ENCODE data around the gene COL4A2.

Gene COL4A2

DNA sequence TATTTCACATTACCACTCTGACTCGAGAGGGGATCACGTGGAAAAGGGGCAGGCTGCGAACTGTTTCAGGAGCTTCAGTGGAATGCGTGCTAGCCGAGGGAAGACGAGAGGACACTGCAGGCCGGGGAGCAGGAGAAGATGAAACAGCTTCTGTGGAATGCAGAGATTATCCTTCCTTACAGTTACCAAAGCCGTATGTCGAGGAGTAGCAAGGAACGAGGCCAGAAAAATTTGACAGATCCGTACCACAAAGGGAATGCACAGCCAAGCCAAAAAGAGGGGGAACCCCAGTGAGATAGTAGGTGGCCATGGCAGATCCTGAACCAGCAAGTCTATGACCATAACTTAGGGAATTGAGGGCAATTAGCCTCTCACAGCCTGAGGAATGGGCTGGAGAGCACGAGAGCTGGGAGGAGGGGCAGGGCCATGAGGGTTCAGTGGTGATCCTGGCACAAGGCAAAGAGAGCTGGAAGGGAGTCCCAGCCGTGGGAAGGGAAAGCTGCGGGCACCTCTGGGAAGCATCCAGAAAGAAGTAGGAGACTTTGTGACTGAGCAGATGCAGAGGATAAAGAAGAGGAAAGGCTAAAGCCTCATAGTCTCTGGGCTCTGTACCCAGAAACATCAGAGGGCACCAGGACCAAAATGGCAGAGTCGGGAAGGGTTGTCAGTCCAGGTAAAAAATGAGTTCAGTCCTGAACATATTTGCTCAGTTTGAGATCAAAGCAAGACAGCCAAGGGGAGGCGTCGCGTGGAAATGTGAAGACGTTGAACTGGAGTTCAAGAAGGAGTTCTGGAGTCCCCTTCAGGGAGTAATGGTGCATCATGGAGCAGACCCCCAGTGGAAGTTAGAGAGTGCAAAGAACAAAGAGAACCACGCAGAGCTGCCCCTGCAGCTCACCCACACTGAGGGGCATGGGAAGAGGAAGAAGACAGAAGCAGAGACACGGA lies 5.2 kb upstream of the COL4A2 start:
- ChIA-PET CTCF (no interaction called here), POLR2A (no interaction called here)
- H3K36me3 ChIP-seq (ENCODE audit: control insufficient read depth in 2 of 2, insufficient read depth in 1 of 2, low read length in 2 of 2): no peaks in the 10 kb centered on the region
- no peak overlapping the region for H3K27ac ChIP-seq (ENCODE audit: extremely low read depth, low read depth, low read length)
- TF ChIP-seq ZNF521 (tag by site-specific recombination; IDR thresholded peaks at IDR 0.05) (no peak), RBAK (tag by site-specific recombination; IDR thresholded peaks at IDR 0.05) (no peak), ZBTB1 (tag by site-specific recombination; IDR thresholded peaks at IDR 0.05) (no peak), SCRT2 (tag by site-specific recombination; IDR thresholded peaks at IDR 0.05) (no peak), ZNF274 (IDR thresholded peaks at IDR 0.05; ENCODE audit: low read length) (no peak), ZNF274 (tag by site-specific recombination; IDR thresholded peaks at IDR 0.05; ENCODE audit: borderline replicate concordance) (no peak), ZNF596 (tag by site-specific recombination; IDR thresholded peaks at IDR 0.05) (no peak), ZNF354C (tag by site-specific recombination; IDR thresholded peaks at IDR 0.05; ENCODE audit: borderline replicate concordance, low read depth) (no peak)
- TF ChIP-seq, protein P1, sequence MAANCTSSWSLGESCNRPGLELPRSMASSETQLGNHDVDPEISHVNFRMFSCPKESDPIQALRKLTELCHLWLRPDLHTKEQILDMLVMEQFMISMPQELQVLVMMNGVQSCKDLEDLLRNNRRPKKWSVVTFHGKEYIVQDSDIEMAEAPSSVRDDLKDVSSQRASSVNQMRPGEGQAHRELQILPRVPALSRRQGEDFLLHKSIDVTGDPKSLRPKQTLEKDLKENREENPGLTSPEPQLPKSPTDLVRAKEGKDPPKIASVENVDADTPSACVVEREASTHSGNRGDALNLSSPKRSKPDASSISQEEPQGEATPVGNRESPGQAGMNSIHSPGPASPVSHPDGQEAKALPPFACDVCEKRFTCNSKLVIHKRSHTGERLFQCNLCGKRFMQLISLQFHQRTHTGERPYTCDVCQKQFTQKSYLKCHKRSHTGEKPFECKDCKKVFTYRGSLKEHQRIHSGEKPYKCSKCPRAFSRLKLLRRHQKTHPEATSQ (tag by site-specific recombination; IDR thresholded peaks at IDR 0.05): no peak
- TF ChIP-seq, protein P2, sequence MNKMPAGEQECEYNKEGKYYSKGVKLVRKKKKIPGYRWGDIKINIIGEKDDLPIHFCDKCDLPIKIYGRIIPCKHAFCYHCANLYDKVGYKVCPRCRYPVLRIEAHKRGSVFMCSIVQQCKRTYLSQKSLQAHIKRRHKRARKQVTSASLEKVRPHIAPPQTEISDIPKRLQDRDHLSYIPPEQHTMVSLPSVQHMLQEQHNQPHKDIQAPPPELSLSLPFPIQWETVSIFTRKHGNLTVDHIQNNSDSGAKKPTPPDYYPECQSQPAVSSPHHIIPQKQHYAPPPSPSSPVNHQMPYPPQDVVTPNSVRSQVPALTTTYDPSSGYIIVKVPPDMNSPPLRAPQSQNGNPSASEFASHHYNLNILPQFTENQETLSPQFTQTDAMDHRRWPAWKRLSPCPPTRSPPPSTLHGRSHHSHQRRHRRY (tag by site-specific recombination; IDR thresholded peaks at IDR 0.05): no peak
- no peaks in the 10 kb centered on the region for H3K9me3 ChIP-seq (ENCODE audit: control insufficient read depth, insufficient read depth, low read depth, low read length)
- no peak overlapping the region for H3K4me3 ChIP-seq (ENCODE audit: low read depth, low read length)
- H3K4me1 ChIP-seq (ENCODE audit: control insufficient read depth, insufficient read depth, low read length): no peaks in the 10 kb centered on the region

DNA sequence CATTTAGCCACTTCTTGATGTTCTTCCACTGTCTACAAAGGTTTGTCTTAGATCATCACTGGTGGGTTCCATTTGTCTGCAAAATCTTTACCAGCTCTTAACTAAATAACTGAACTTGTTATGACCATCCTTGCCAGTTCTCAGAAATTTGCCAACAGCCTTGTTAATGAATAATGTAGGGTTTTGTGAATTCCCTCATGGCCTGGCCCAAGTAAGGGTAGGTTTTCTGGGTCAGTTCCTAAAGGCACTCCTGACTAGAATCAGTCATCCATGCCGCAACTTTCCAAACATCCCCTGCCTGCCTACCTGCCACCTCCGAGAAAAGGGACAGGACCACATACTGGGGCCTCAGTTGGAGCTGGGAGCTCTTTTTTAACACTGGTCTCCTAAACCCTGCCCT lies 4.1 kb upstream of the COL4A2 start:
- no peak for TF ChIP-seq HOXC10 (CRISPR knock-in tag; IDR thresholded peaks at IDR 0.05)
- no peak for TF ChIP-seq ZNF670 (tag by site-specific recombination; IDR thresholded peaks at IDR 0.05; ENCODE audit: low read depth)
- TF ChIP-seq, protein P3, sequence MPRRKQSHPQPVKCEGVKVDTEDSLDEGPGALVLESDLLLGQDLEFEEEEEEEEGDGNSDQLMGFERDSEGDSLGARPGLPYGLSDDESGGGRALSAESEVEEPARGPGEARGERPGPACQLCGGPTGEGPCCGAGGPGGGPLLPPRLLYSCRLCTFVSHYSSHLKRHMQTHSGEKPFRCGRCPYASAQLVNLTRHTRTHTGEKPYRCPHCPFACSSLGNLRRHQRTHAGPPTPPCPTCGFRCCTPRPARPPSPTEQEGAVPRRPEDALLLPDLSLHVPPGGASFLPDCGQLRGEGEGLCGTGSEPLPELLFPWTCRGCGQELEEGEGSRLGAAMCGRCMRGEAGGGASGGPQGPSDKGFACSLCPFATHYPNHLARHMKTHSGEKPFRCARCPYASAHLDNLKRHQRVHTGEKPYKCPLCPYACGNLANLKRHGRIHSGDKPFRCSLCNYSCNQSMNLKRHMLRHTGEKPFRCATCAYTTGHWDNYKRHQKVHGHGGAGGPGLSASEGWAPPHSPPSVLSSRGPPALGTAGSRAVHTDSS (tag by site-specific recombination; IDR thresholded peaks at IDR 0.05): no peak
- no peak for TF ChIP-seq ZNF792 (tag by site-specific recombination; IDR thresholded peaks at IDR 0.05)
- no peak for TF ChIP-seq ZNF354C (tag by site-specific recombination; IDR thresholded peaks at IDR 0.05; ENCODE audit: borderline replicate concordance, low read depth)
- no peaks in the 10 kb centered on the region for H3K4me1 ChIP-seq (ENCODE audit: control insufficient read depth, insufficient read depth, low read length)
- H3K9me3 ChIP-seq (ENCODE audit: control insufficient read depth, insufficient read depth, low read depth, low read length): no peaks in the 10 kb centered on the region
- H3K4me3 ChIP-seq (ENCODE audit: low read depth, low read length): no peak overlapping the region
- ChIA-PET CTCF (interaction anchor here (0.6 kb wide), 1 partner anchor 11 kb away, joined by 3 read pairs; no protein-coding TSS in a partner anchor), POLR2A (no interaction called here)
- H3K27ac ChIP-seq (ENCODE audit: extremely low read depth, low read depth, low read length): no peak overlapping the region
- H3K36me3 ChIP-seq (ENCODE audit: control insufficient read depth in 2 of 2, insufficient read depth in 1 of 2, low read length in 2 of 2): no peaks in the 10 kb centered on the region

DNA sequence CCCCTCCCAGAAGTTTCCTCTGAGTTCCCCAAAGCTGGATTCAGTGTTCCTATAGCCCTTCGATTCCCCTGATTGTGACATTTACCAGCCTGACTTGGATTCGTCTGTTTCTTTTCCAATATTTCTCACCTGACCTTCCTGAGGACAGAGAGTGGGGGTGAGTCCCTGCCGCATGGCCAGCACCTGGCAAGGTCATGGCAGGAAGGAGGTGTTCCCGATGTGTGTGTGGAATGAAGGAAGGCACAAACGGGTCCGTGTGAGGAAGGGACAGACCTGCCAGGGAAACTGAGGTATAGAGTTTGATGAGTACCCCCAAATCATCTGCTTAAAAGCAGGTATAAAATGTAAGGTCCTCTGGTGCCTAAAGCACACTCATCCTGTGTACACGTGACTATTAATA lies 3.4 kb upstream of the COL4A2 start:
- TF ChIP-seq ZNF24 (tag by site-specific recombination; IDR thresholded peaks at IDR 0.05) (no peak), ZNF112 (tag by site-specific recombination; IDR thresholded peaks at IDR 0.05) (no peak), ZNF311 (tag by site-specific recombination; IDR thresholded peaks at IDR 0.05; ENCODE audit: borderline replicate concordance) (no peak), ZNF837 (tag by site-specific recombination; IDR thresholded peaks at IDR 0.05) (no peak)
- no peaks in the 10 kb centered on the region for H3K4me1 ChIP-seq (ENCODE audit: control insufficient read depth, insufficient read depth, low read length)
- CTCF ChIA-PET: interaction anchor here (0.6 to 1.2 kb wide), 2 partner anchors 12 to 108 kb away, joined by 3 to 6 read pairs; no protein-coding TSS in a partner anchor
- no peaks in the 10 kb centered on the region for H3K36me3 ChIP-seq (ENCODE audit: control insufficient read depth in 2 of 2, insufficient read depth in 1 of 2, low read length in 2 of 2)
- no peak overlapping the region for H3K27ac ChIP-seq (ENCODE audit: extremely low read depth, low read depth, low read length)
- POLR2A ChIA-PET: interaction anchor here (4.2 kb wide), 1 partner anchor 44 kb away, joined by 18 read pairs; no protein-coding TSS in a partner anchor
- H3K9me3 ChIP-seq (ENCODE audit: control insufficient read depth, insufficient read depth, low read depth, low read length): no peaks in the 10 kb centered on the region
- no peak overlapping the region for H3K4me3 ChIP-seq (ENCODE audit: low read depth, low read length)
